ENCODE results near the gene AZGP1.

GRCh38 chr7:100022621-100023020, 46.8 kb upstream of the AZGP1 start:
- no peak for TF ChIP-seq CTCF (IDR thresholded peaks at IDR 0.05; ENCODE audit: low read length)
- TF ChIP-seq EZH2 (IDR thresholded peaks at IDR 0.05; ENCODE audit: borderline replicate concordance, low read length), result no peak
